Activated T-helper 1 cell treated with Interleukin-2 at 50 U/mL for 16 hours (primary cell): ENCODE results near the gene AP3S2.
"Not testable (repeated sequence)": the region's sequence is repeated elsewhere in the genome, so short reads cannot be mapped to it uniquely, and the experiment has no call there.

Experiments used
- DNase-seq: peaks from one replicate; pipeline ENCODE4 v3.0.0-alpha.2; 2020; ENCODE audit warnings: low read depth

Gene AP3S2

DNA sequence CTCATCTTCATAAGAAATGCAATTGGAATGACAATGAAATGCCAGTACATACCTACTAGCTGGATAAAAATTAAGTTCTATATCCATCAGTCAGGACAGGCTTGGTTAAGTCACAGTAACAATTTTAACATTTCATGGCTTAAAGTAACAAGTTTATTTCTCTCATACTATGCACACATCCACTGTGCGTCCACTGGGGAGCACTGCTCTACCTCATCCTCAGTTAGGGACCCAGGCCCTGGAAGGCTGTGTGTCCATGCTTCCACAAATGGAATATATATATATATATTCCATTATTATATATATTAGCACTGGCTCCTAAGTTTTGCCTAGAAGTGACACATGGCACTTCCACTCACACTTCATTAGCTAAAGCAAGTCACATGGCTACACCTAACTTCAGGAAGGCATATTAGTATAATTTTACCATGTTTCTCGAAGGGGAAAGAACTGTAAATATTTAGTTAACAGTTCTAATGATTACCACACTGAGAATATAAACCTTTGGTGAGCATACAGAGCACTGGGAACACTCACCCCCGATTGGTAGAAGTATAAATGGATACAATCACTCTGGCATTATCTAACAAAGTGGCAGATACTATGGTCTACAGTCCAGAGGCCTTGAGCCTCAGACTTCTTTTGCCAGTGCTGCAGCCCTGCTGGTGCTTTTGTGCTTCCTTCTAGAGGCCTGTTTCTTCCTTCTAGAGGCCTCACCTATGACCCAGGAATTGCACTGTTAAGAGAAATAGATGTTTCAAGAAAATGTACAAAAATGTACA, 28.6 kb downstream of the AP3S2 start:
- DNase-seq, result no peak

DNA sequence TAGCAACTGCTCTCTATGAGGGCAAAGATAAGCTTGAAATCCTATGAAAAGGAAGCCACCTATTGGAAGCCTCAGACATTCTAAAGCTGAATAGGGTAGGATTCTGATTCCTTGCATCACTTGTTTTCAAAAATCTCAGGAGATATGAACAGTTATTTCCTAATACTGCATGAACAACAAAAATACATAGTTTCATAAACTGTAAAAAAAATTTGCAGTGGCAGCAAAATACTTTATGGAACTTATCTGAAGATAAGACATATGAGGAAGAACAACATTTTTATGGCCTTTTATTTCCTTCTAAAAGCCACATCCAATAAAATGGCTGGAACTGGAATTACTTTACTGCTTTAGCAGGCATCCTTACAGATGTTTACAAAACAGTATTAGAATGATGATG, 29.9 kb downstream of the AP3S2 start:
- DNase-seq, result no peak

DNA sequence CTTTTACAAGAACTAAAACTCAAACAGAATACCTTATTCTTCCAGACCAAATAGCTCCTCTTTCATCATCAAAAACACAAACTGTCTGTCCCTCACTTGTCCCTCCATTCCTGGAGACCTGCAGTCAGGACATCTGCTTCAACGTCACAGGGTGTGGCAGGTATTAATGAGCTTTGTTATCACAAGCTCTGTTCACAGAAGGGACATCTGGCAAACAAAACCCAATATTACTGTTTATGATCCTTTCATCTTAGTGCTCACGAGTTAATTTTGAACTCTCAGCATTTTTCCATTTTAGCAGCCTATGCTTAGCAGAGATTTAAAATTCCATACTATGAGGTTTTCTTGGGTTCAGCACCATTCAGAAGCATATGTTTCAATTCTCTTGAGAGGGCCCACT, 32.9 kb downstream of the AP3S2 start:
- no peak for DNase-seq

DNA sequence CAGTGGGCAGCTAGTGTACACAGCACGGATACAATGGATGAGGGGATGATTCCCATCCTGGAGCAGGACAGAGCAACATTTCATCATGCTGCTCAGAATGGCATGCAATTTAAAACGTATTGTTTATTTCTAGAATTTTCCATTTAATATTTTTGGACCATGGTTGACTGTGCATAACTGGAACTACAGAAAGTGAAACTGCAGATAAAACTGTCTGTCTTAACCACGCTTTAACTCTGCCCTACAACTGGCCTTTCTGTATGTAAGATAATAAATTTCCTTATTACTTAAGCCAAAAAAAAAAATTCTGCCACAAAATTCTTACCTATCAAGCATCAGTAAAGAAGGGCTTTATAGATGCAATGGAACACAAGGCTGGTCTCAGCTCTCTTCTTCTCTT, 33.4 kb downstream of the AP3S2 start:
- DNase-seq, result no peak

DNA sequence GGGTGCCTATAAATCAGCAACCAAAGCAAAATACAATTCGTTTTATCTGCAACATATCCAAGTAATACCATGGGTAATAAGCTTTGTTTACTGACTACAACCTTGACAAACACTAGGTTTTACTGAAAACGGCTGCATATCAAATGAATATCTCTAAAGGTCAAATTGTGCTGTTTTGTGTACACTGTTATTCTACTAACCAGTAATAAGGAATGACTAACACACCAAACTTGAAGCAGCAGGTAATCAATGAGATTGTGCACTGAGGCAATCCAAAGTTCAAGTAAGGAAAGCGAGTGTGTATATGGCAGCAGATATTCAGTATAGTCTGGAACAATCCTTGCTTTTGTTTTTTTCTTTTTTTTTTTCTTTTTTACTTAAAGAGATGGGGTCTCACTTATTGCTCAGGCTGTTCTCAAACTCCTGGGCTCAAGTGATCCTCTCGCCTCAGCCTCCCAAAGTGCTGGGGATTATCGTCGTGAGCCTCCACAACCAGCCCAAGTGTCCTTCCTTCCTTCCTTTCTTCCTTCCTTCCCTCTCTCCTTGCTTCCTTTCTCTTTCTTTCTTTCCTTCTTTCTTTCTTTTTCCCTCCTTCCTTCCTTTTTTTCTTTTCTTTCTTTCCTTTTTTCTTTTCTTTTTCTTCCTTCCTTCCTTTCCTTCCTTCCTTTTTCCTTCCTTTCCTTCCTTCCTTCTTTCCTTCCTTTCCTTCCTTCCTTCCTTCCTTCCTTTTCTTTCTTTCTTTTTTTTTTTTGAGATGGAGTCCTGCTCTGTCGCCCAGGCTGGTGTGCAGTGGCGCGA, 34.9 kb downstream of the AP3S2 start:
- DNase-seq, result no peak

DNA sequence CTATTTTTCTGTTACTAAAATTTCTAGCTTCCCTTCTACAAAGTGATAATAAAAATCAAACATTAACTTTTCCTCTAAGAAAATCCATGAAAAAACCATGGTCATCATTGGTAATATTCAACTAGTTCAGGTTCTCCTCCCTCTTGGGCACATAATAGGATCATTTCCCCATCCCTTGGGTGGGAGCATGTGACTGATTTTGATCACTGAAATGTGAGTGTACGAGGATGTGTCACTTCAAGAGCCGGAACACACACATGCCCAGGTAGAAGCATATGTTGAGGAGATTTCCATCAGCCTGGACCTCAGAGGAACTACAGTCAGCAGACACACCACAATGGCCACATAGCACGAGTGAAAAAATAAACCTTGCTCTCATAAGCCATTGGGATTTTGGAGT, 36.1 kb downstream of the AP3S2 start:
- no peak for DNase-seq

DNA sequence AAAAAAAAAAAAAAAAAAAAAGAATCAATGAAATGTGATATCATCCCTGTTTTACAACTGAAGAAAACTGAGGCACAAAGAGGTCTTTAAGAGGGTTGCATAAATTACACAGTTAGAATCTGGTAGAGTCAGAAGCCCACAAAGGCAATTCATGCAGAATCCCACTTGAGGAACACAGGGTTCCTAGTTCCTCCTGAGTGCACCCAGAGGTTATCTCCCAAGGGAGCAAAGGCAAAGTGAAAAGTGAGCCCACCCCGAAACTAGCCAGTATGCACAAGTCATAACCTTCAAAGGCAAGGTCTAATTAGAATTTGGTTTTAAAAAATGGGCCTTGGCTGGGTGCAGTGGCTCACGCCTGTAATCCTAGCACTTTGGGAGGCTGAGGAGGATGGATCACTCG, 37.8 kb downstream of the AP3S2 start:
- no peak for DNase-seq

DNA sequence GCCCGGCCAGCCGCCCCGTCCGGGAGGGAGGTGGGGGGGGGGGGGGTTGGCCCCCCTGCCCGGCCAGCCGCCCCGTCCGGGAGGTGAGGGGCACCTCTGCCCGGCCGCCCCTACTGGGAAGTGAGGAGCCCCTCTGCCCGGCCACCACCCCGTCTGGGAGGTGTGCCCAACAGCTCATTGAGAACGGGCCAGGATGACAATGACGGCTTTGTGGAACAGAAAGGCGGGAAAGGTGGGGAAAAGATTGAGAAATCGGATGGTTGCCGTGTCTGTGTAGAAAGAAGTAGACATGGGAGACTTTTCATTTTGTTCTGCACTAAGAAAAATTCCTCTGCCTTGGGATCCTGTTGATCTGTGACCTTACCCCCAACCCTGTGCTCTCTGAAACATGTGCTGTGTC, 38.9 kb downstream of the AP3S2 start:
- not testable (repeated sequence) for DNase-seq

DNA sequence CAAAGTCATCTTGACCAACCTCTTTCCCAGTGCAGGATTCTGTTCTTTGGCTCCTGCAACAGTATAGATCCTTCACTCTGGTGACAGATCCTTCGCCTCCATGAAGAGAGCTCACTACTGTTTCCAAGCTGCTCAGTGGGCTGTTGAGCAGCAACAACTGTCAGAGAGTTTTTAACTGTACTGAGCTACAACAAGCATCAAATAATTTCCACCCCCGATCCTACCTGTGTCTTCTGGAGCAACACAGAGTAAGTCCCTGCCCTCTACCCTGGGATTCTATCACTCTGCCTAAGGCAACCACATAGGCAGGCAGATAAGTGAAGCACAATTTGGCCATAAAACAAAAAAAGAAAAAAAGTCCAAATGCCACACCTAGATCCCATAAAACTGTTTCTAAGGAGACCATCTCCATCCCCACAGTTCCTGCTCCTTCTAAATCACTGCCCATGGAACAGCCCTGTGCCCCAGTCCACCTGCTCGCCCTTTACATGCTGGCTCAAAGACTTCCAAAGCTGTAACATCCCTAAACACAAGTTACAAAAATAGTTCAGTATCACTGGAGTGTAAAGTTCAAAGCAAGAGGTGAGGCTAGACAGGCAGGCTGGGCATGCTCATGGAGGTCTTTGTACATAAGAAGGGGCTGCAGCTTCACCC, 41.3 kb downstream of the AP3S2 start:
- DNase-seq, result no peak

DNA sequence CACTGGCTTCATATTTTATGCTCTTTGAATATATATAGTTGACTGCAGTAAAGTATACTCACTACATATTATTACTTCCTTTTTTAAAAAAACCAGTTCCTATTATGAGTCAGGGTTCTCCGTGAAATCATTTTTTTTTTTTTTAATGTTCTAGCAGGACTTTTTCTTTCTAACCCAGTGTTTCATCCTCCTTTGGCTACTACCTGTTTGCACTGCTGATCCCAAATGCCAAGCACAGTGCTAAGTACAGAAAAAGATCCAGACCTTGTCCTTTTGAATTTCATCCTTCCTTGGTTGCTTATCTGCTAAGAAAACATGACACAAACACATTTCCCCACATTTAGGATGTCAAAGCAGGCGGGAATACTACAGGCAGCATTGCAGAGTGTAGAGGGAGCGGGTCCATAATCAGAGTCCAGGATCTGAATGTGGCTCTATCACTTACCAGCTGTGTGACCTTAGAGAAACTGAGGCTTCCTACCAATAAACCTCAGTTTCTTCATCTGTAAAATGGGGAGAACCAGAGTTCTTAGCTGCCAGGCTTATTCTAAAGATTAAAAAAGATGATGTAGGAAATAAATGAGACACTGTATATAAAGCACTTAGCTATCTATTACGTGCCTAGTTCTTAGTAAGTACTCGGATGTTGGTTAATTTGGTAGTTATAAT, 42.0 kb downstream of the AP3S2 start:
- no peak for DNase-seq

DNA sequence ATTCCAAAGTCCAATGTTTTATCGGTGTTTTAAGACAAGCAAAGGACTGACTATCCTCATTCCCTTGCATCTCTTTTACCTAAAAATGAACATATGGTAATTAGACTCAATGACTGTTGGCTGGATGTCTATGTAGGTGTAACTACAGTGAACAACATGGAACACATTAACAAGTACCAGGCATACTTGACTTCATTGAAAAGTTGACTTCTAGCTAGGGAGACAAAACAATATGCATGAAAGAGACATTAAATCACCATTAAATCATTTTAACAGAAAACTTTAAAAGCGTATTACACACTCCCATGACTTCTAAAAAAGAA, 44.9 kb downstream of the AP3S2 start:
- DNase-seq, result no peak

DNA sequence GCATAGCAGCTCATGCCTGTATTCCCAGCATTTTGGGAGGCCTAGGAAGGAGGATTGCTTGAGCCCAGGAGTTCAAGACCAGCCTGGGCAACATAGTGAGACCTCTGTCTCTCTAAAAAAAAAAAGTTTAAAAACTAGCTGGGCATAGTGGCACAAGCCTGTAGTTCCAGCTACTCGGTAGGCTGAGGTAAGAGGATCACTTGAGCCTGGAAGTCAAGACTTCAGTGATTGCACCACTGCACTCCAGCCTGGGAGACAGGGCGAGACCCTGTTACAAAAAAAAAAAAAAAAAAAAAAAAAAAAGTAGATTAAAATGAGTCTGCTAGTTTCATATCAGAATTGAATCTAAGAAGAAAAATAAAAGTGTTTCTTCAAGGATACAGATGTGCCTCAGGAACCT, 46.7 kb downstream of the AP3S2 start:
- DNase-seq, result no peak

DNA sequence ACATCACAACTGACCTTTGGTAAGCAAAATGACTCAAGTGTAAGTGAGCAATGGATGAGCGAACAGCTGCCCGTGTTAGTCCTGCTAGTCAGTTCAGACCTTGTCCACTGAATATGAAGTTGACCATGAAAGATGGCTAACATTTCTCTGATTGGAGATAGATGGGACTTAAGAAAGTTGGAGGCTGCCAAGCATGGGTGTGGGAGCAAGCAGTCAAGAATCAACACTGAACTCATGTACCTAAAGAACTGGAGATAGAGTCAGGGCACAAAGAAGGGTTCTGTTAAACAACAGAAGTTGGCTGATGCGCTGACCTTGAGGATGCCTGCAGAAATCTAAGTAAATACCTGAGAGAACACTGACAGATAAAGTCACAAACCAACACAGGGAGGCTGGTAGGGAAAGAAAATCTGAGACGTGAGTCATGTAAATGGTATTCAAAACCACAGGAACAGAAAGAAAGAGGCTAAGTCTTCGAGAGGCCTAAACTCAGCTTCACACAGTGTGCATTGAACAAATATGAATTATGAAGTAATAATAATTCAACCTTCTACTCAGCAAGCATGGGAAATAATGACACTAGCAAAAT, 48.4 kb downstream of the AP3S2 start:
- DNase-seq, result no peak

DNA sequence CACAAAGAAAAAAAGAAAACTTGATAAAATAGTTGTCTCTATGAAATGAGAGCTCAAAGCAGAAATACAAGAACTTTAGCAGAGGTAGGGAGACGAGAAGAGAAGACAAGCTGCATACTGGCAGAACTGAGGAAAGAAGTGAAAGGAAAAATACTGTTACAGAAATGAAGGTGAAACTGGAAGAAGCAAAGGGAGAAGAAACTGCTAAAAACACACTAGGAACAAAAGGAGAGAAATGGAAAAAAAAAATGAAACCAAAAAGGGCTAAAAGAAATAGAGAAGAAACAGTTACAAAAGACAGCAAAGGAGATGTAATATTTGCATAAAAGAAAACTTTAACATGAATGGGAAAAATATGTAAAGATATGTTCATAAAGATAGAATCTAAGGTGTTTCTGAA, 51.8 kb downstream of the AP3S2 start:
- DNase-seq, result no peak

DNA sequence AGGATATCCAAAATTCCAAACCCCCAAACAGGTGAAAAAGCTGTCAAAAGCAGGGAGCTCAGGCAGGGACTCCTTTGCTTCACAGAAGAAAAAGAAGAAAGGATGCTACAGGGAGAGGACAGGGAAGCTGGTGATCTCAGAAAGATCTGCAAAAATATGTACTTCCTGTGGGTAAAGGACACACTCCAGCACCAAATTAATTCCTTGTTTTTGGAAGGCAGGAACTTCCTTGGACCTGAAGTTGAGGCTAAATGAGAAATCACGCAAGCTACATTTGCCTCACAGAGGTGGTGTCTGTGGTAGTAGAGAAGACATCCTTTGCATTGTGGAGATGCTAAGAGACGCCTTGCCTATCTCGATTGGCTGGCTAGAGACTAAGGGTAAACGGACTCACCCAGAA, 52.5 kb downstream of the AP3S2 start:
- DNase-seq, result no peak

DNA sequence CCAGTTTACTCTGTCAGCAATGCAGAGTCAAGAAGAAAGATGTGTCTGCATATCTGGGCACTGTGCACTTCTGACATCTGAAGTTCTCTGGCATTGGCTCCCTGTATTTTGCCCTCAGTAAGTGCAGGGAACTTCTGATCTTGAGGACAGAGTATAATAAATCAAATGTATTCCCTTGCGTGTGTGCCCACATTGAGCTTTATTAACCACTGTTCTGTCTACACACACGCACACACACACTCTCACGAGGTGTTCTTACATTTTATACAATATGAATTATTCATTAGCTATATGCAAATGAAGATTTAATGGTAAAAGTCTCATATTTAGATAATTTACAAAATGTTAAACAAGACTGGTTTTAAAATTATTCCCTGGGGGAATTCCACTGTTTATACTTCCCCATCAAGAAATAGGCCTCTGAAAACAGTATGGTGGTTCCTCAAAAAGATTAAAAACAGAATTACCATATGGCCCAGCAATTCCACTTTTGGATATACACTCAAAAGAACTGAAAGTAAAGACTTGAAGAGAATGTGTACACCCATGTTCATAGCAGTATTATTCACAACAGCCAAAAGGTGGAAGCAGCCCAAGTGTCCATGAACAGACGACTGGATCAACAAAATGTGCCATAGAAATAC, 54.5 kb downstream of the AP3S2 start:
- no peak for DNase-seq

DNA sequence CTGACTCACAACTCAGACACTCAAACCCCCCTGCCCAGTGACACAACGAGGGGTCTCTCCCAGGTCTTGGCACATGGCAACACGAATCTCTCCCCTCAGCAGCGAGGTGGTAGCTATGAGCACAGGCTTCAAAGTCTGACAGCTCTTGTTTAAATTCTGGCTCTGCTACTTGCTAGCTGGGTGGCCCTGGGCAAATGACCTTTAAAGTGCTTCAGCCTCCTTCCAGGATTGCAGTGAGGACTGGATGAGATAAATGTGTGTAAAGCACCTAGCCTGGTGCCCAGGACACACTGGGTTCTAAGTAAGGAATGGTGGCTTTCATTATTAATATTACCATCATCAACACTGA, 56.0 kb downstream of the AP3S2 start:
- no peak for DNase-seq

DNA sequence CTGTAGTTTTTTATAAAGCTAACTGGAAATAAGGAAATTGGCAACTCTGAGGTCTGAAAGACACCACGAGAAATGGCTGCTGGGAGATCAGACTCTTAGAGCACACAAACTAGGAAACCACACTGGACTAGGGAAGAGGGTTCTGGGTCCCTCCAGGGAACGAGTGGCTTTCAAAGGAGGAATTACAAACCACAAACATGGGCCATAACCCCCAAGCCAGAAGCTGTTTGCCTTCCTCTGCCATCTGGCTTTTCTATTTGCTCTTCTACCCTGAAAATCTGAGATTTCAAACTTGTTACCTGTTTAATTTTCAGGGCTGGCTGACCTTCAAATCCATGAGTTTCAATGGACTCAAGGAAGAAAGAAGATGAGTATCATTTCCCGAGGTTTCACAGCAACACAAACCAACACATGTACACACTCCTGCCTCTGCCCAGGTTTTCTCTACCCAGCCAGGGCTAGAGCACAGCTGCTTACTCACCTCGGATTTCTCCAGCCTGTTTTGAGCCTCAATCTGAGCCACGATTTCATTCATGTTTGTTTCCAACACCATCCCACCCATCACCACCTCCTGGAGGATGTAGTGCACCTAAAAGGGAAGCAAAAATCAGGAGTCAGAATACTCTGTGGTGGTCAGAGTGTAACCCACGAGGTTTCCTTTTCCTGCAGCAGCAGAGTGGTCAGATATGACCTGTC, 56.5 kb downstream of the AP3S2 start:
- no peak for DNase-seq

DNA sequence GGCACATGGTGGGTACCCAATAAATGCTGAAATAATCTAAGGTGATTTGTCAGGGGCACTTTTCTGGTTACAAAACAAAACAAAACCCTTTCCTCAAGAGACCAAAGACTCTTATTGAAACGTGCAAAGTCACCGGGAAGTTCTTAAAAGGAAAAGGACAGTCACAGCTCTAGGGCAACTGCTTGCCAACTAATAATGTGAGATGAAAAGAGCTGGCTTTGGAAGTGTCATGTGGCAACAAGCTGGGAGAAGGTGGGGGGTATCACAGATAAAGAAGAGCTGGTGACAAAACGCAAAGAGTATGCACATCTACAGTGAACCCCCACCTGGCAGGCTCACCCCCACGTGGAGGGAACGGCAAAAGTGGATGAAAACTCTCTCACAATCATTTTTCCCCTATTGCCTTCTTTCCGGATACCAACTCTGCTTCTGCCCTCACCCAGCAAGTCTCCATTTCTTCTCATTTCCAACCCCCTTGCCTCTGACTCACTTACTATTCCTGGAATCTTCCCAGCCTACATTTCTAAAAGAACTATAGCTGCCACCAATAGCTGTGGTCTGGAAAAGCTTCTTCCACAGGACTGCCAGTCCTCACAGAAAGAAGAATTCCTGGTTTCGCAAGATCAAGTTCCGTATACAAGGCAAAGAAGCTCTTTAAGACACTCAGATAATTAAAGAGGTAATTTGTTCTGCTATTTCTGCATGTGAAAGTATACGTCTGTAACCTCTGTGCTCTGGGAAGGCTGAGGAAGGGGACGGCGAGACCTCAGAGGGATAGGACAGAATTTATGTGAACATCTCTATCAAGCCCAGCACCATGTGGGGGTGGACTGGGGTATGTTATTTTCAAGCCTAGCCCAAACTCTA, 57.3 kb downstream of the AP3S2 start:
- no peak for DNase-seq

DNA sequence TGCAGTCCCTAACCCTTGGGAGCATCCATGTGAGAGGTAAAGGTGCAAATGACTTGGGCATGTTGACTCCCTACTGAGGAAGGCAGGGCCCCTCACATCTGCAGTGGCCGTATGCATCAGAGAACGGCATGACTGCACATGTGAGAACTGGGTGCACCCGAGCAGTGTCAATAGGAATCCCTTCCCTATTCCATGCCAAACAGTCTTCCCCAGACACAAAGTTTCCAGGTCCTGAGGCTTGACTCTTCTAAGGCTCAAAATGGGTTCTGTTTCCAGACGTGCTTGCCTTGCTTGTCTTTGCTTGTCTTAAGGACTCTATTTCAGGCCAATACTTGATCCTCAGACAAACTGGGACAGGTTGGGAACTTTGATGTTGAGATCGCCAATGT, 58.6 kb downstream of the AP3S2 start:
- no peak for DNase-seq
